ENCODE data around the gene ERCC1.
A peak's percentile ranks its signal among the peaks of the same experiment; 100 is the strongest.
"Not testable (repeated sequence)": the region's sequence is repeated elsewhere in the genome, so short reads cannot be mapped to it uniquely, and the experiment has no call there.

The ERCC1 gene

DNA sequence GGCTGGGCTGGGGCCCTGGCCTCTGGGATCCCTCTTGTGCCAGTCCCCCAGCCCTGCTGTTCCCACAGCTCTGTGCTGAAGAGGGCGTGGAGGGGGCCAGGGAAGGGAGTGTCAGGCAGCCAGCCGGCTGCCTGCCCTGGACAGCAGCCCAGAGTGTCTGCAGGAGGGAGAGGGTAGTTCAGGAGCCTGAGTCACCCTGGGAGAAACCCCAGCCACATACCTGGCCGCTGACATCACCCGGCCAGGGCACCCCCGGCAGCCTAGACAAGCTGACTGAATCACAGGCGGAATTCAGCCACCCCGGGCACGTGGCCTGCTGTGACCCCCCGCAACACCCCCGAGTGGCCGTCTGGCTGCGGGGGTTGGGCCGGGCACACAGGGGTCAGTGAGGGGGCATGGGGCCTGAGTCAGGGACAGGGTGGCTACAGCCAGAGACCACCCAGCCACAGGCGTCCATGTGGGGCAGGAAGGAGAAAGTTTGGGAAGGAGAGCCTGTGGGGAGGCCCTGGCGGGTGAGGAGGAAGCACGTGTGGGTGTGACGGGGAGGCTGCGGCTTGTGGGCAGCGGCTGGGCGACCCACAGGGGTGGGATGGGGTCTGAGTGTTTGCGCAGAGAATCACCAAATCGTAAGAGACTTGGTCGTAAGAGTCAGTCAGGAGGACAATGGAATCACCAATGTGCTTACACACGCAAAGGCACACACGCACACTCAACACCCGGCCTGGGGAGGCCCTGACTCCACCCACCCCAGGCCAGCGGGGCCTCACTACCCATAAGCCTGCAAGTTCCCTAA lies 32.2 kb upstream of the ERCC1 start:
- no peak for DNase-seq (ENCODE audit: low spot score)

DNA sequence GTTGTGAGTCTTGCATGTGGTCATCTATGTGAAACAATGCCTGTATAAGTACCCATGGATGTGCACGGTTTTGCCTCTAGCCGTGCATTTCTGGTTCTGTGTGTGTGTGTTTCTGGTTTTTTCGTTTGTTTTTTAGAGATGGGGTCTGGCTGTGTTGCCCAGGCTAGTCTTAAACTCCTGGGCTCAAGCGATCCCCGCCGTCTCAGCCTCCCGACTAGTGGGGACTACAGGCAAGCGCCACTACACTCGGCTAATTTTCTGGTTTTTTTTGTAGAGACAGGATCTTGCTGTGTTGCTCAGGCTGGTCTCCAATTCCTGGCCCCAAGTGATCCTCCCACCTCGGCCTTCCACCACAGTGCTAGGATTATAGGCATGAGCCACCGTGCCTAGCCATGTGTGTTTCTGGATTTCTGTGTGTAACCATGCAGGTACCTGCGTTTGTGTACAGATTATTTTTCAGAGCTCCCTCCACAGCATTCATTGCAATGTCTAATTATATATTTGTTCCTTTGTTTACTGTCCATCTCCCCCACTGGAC lies 28.2 kb upstream of the ERCC1 start:
- no peak for DNase-seq (ENCODE audit: low spot score)

DNA sequence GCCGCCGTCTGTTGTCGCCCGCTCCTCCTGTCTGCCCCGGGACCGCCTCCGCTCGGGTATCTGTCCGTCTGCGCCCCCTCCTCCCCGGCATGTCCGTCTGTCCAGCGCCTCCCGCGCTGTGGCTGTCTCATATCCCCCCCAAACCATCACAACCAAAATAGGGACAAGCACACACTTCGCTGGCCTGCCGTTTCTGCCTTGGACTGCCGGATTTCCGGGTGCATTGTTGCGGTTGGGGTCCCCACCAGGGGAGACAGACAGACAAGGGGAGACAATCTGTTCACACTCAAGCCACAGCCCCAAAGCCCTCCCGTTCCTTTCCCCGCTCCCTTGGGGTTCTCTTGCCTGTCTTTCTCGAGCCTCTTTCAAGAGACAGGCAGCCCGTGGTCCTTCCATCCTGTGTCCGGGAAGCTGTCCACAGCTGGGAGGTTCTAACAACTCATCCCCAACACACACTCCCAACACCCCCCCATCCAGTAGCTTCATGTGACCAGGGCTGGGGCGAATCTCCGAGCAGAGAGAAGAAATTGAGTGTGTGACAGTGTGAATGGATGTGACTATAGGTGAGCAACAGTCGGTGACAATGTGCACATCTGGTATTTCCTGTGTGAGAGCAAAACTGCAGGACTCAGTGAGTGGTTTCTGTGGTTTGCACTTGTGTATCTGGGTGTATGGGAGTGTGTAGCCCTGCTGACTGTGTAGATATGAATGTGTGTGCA lies 27.6 kb upstream of the ERCC1 start:
- DNase-seq (ENCODE audit: low spot score), result no peak

GRCh38 chr19:45450012-45450333 lies 26.3 kb upstream of the ERCC1 start:
- no peak for DNase-seq (ENCODE audit: low spot score)

GRCh38 chr19:45448887-45449299 lies 25.2 kb upstream of the ERCC1 start:
- DNase-seq (ENCODE audit: low spot score), result no peak

DNA sequence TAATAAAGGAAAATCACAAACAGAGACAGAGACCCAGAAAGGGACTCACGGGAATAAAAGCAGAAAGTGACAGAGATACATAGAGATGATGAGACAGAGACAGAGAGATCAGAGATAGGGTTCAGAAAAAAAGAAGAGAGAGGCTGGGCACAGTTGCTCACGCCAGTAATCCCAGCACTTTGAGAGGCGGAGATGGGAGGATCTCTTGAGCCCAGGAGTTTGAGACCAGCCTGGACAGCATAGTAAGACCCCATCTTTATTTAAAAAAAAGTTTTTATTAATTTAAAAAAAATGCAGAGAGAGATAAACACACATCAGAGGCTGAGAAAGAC lies 24.7 kb upstream of the ERCC1 start:
- DNase-seq (ENCODE audit: low spot score), result no peak

- no peak for DNase-seq (ENCODE audit: low spot score)
Measured at GRCh38 chr19:45446944-45447343, 23.2 kb upstream of the ERCC1 start.

- no peak for DNase-seq (ENCODE audit: low spot score)
Measured at GRCh38 chr19:45446295-45446694, 22.6 kb upstream of the ERCC1 start.

DNA sequence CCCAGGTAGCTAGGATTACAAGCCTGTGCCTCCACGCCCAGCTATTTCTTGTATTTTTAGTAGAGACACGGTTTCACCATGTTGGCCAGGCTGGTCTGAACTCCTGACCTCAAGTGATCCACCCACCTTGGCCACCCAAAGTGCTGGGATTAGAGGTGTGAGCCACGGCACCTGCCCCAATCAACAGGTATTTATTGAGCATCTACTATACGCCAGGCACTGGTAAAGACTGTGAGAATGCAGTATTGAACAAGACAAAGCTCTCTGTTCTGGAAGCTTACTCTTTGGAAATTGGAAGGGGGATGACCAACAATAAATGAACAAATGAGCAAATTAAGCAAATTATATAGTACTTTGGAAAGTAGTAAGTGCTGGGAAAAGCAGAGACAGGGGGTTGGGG lies 21.4 kb upstream of the ERCC1 start:
- DNase-seq (ENCODE audit: low spot score), result no peak

DNA sequence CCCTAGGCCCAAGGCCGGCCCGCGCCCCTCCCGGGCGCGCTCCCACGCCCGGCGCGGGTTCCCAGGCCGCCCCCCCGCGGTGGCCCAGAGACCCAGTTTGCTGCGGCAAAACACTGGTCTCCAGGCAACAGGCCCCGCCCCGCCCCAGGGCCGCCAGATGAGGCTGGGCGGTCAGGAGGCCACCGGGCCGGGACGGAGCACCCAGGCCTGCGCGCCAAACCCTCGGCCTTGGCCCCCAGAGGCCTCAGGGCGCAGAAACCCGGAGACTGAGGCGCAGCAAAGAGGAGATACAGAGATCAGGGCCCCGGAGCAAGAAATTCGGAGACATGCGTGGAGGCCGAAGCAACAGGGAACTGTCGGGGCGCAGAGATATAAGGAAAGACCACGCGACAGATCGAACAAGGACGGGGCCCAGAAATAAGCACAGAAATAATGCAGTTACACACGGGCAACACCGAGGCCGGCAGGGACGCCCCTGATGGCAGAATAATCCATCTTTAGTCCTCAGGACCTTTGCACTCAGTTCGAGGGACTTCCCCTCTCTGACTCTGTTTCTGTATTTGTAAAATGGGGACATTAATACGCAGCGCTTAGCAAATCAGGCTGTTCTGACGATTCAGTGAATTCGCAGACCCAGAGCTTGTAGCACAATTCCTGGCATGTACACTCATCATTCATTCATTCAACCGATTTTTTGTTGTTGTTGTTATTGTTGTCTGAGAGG lies 20.8 kb upstream of the ERCC1 start:
- peak; percentile 79 for DNase-seq (ENCODE audit: low spot score)

DNA sequence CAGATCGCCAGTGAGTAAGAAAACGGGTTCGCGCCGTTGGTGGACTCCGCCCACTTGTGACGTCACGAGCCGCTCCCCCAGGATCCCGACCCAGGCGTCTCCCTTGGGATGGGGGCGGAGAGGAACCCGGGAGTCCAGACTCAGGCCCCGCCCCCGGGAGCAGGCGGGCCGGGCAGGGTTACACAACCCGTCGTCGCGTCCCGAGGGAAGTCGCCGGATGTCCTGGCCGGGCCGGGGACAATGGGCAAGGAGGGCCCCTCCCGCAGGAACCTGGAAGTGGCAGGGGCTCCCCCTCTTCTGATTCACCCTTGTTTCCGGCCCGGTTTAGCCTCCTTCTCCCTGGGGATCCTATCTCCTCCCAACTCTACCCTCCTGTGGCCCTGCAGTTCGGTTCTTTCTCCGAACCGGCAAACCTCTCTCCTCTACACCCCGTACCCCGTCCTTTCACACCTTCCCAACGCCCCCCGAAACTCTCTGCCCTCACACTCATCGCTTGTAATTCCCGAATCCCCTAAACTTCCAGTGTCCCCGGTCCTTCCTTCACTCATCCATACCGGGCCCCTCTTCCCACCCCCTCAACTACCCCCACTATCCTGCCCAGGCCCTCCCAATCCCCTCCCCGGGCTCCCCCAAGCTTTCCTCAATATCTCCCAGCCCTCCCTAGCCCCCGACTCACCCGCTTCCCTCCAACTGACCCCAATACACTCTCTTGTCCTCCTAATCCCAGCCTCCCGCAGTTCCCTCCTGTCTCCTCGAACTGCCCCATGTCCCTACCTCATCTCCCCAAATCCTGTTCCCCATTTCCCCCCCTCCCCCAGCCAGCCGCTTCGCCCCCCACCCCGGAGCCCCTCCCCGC lies 20.0 kb upstream of the ERCC1 start:
- DNase-seq (ENCODE audit: low spot score), result no peak

DNA sequence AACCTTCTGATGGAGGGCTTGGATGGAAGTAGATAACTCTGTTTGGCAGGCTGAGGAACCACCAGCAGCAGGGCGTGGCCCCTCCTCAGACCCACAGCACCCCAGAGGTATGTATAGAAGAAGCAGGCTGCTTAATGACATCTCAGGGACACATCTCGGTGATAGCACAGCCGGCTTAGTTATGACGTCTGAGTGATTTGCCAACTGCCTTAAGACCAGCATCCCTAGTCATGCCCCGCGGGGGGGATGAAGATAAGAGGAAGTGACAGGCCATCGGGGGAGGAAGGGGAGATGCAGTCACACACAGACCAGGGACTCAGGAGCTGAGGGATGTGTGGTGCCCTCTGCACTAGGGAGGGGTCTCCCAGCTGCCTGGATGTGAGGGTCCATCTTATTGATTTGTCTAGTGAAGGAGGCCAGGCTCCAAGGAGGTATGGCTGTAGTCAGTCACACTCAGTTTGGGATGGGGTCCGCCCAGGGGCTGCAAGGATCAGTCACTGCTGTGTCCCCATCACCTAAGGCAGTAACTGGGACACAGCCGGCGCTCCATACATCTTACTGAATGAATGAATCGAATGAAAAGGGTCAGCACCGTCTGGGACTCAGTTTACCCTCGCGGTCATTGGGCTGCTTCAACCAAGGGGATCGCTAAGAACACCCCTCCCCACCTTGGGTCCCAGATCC lies 19.2 kb upstream of the ERCC1 start:
- DNase-seq (ENCODE audit: low spot score), result peak; percentile 77

- no peak for DNase-seq (ENCODE audit: low spot score)
Measured at GRCh38 chr19:45442408-45442777, 18.7 kb upstream of the ERCC1 start.

DNA sequence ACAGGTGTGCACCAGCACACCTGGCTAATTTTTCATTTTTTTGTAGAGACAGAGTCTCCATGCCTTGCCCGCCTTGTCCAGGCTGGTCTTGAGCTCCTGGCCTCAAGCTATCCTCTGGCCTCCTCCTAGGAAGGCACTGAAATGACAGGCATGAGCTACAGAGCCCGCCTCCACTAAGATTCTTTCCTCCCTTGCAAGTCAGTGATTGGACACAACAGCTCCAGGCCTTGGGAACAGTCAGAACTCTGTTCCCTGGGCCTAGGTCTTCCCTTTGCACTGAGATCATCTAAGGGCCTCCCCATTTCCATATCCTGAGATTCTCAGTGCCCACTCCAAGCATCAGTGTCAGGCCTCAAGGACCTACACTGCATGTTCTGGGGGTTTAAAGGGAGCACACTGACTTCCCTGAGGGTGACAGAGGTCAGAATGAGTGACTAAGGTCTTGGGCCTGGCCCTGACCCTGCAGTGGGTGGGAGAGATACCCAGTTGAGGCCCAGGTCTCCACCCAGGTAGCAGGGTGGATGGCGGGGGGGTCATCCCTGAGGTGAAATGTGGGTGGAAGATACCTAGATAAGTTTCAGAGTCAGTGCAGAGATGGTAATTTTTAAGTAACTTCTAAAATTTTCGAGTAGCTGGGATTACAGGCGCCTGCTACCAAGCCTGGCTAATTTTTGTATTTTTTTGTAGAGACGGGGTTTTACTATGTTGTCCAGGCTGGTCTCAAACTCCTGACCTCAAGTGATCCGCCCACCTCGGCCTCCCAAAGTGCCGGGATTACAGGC lies 17.3 kb upstream of the ERCC1 start:
- DNase-seq (ENCODE audit: low spot score), result no peak

DNA sequence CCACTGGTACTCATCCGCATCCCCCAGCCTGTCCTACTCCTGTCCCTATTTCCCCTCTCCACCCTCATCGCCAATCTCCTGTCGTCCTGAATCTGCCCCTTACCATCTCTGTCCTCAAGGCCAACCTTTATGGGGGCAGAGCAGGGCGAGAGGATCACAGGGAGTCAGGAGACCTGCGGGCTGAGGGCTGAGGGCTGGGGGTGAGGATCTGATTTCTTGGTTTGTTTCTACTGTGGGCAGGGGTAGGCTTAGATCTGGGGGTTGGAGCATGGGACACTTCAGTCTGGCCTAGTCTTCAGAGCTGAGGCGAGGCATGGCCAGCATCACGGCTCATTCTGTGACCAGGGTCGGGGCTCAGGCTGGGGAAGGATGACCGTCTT lies 16.5 kb upstream of the ERCC1 start:
- no peak for DNase-seq (ENCODE audit: low spot score)

- no peak for DNase-seq (ENCODE audit: low spot score)
Measured at GRCh38 chr19:45439569-45440258, 16.0 kb upstream of the ERCC1 start.

- no peak for DNase-seq (ENCODE audit: low spot score)
Measured at GRCh38 chr19:45439190-45439568, 15.5 kb upstream of the ERCC1 start.

DNA sequence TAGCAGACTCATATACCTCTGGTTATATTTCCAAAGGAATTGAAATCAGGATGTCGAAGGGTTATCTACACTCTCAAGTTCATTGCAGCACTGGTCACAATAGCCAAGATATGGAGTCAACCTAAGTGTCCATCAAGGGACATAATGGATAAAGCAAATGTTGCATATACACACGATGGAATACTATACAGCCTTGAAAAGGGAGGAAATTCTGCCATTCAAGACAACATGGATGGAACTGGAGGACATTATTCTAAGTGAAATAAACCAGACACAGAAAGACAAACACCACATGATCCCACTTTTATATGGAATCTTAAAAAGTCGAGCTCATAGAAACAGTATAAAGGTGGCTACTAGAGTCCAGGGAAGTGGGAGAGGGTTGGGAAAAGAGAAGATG lies 13.6 kb upstream of the ERCC1 start:
- no peak for DNase-seq (ENCODE audit: low spot score)

DNA sequence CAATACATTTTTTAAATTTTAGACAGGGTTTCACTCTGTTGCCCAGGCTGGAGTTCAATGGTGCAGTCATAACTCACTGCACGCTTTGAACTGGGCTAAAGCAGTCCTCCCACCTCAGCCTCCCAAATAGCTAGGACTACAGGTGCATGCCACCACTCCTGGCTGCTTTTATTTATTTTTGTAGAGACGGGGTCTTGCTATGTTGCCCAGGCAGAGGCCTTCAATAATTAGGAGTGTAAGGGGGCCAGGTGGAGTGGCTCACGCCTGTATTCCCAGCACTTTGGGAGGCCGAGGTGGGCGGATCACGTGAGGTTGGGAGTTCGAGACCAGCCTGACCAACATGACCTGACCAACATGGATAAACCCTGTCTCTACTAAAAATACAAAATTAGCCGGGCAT lies 8.8 kb upstream of the ERCC1 start:
- DNase-seq (ENCODE audit: low spot score), result not testable (repeated sequence)

DNA sequence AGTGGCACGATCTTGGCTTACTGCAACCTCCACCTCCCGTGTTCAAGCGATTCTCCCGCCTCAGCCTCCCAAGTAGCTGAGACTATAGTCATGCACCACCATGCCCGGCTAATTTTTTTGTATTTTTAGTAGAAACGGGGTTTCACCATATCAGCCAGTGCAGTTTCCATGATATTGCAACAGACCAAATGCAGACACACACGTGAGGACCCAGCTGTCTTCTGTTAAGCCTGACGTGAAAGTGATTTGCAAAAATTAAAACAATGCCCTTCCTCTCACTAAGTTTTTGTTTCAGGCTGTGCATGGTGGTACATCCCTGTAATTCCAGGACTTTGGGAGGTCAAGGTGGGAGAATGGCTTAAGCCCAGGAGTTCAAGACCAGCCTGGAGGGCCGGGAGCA lies 7.3 kb upstream of the ERCC1 start:
- DNase-seq (ENCODE audit: low spot score), result not testable (repeated sequence)

Measured in pons (tissue), 1 donor.